HG03442 (cell line): ENCODE data around the gene GAPDHS.

ENCODE experiments used
- ATAC-seq: cut with Tn5 transposase; IDR thresholded peaks from one replicate; pipeline ENCODE4 v1.9.1; 2021; ENCODE audit warnings: mild to moderate bottlenecking, moderate library complexity; ENCODE audit not compliant: unreplicated experiment

The GAPDHS gene

GRCh38 chr19:35534803-35535480 is 1.7 kb downstream of the GAPDHS start:
- ATAC-seq = no peak

- ATAC-seq = no peak
Observed at GRCh38 chr19:35539314-35539713, 6.1 kb downstream of the GAPDHS start.

GRCh38 chr19:35539850-35540249 is 6.6 kb downstream of the GAPDHS start:
- ATAC-seq = no peak

- no peak for ATAC-seq
Observed at GRCh38 chr19:35540356-35540927, 7.2 kb downstream of the GAPDHS start.

GRCh38 chr19:35542209-35542608 is 9.0 kb downstream of the GAPDHS start:
- no peak for ATAC-seq

GRCh38 chr19:35543280-35544109 is 10.2 kb downstream of the GAPDHS start:
- no peak for ATAC-seq

- ATAC-seq = no peak
Observed at GRCh38 chr19:35544110-35544802, 11.0 kb downstream of the GAPDHS start.

- peak; percentile 72 for ATAC-seq
Observed at GRCh38 chr19:35545001-35545854, 12.0 kb downstream of the GAPDHS start, which contains the start of gene TMEM147. Gene TMEM147 (plus strand): TSS chr19:35545626. CDS start chr19:35545740, 114 bp downstream.

GRCh38 chr19:35545855-35546381 is 12.7 kb downstream of the GAPDHS start:
- peak; percentile 38 for ATAC-seq

- no peak for ATAC-seq
Observed at GRCh38 chr19:35546532-35546931, 13.3 kb downstream of the GAPDHS start.

- no peak for ATAC-seq
Observed at GRCh38 chr19:35549174-35549788, 16.0 kb downstream of the GAPDHS start.

- no peak for ATAC-seq
Observed at GRCh38 chr19:35549879-35550523, 16.7 kb downstream of the GAPDHS start.

- no peak for ATAC-seq
Observed at GRCh38 chr19:35551091-35551810, 18.0 kb downstream of the GAPDHS start.

GRCh38 chr19:35552534-35553384 is 19.5 kb downstream of the GAPDHS start:
- ATAC-seq = no peak

GRCh38 chr19:35553385-35554000 is 20.2 kb downstream of the GAPDHS start:
- no peak for ATAC-seq

- ATAC-seq = no peak
Observed at GRCh38 chr19:35554076-35554475, 20.8 kb downstream of the GAPDHS start.
